Lower leg skin (tissue), 3 donors: Measurements from ENCODE around the gene ACOT13.

ENCODE experiments used
- POLR2A ChIP-seq, 2 donors: fragments of 450-650 bp; IDR thresholded peaks; one replicate each; pipeline ENCODE4 v1.6.1; 2016 to 2017; ENCODE audit warnings: antibody characterized with exemption in 2 of 2, mild to moderate bottlenecking in 1 of 2, moderate library complexity in 1 of 2
- TF ChIP-seq, protein P1 (sequence below), 3 donors: fragments of 450-650 bp; IDR thresholded peaks; one replicate each; pipeline ENCODE4 v1.5.1; 2016; ENCODE audit warnings: antibody characterized with exemption in 3 of 3, mild to moderate bottlenecking in 3 of 3, moderate library complexity in 2 of 3

DNA sequence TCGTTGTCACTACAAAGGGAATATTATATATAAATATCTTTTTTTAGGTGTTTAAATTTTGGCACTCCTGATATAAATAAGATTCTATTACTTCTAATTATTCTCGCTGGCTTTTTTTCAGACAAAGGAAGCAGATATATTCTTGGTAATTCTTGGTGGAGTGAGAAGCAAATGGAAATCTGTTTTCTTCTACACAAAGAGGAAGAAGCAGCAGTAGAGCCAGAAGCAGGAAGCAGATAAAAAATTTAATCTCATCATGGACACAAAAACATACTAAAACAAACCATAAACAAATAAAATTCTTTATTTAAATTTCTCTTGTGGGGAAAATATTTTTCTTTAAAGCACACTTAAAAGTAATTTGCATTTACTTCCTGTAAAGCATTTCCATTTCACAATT, 17.2 kb upstream of the ACOT13 start:
- TF ChIP-seq, protein P1, sequence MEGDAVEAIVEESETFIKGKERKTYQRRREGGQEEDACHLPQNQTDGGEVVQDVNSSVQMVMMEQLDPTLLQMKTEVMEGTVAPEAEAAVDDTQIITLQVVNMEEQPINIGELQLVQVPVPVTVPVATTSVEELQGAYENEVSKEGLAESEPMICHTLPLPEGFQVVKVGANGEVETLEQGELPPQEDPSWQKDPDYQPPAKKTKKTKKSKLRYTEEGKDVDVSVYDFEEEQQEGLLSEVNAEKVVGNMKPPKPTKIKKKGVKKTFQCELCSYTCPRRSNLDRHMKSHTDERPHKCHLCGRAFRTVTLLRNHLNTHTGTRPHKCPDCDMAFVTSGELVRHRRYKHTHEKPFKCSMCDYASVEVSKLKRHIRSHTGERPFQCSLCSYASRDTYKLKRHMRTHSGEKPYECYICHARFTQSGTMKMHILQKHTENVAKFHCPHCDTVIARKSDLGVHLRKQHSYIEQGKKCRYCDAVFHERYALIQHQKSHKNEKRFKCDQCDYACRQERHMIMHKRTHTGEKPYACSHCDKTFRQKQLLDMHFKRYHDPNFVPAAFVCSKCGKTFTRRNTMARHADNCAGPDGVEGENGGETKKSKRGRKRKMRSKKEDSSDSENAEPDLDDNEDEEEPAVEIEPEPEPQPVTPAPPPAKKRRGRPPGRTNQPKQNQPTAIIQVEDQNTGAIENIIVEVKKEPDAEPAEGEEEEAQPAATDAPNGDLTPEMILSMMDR (IDR thresholded peaks at IDR 0.05): no peak
- TF ChIP-seq POLR2A (IDR thresholded peaks at IDR 0.05): no peak
